Small intestine (tissue), 7 donors: ENCODE measurements around the gene SOX8. TPM values are rescaled to one million over a fixed set of nuclear protein-coding genes. Genes with fewer than 3 reads are reported as not detected.

ENCODE experiments used
- DNase-seq, 2 donors: peaks; one replicate each; pipeline versions ENCODE4 v3.0.0 to v3.0.0-alpha.2; 2013
- FAIRE-seq: peaks from 2 replicates; lab custom pipeline; 2012; peaks lifted over from hg19 to GRCh38; lab: Jason Lieb, UNC
- H3K27ac ChIP-seq, 3 donors: one replicate each; pipeline ENCODE4 v1.5.1; 2013; ENCODE audit warnings: low read length in 2 of 3, mild to moderate bottlenecking in 2 of 3, control low read depth in 1 of 3, inconsistent platforms in 1 of 3, low read depth in 1 of 3, moderate library complexity in 1 of 3
- H3K27me3 ChIP-seq, 3 donors: one replicate each; pipeline ENCODE4 v1.6.1; 2013; ENCODE audit warnings: low read length in 3 of 3, inconsistent platforms in 1 of 3; ENCODE audit not compliant: control insufficient read depth in 3 of 3, insufficient read depth in 3 of 3
- H3K36me3 ChIP-seq, 3 donors: one replicate each; pipeline ENCODE4 v1.6.1; 2013; ENCODE audit warnings: low read length in 3 of 3, inconsistent platforms in 1 of 3, low read depth in 1 of 3, mild to moderate bottlenecking in 1 of 3, moderate library complexity in 1 of 3; ENCODE audit not compliant: control insufficient read depth in 3 of 3, insufficient read depth in 2 of 3
- H3K4me1 ChIP-seq, 3 donors: one replicate each; pipeline ENCODE4 v1.6.1; 2013; ENCODE audit warnings: low read length in 2 of 3, inconsistent platforms in 1 of 3, low read depth in 1 of 3, mild to moderate bottlenecking in 1 of 3, moderate library complexity in 1 of 3; ENCODE audit not compliant: control insufficient read depth in 3 of 3, insufficient read depth in 2 of 3
- H3K4me3 ChIP-seq, 3 donors: one replicate each; pipeline ENCODE4 v1.5.1; 2013; ENCODE audit warnings: low read length in 3 of 3, control low read depth in 1 of 3, inconsistent platforms in 1 of 3, low read depth in 1 of 3, mild to moderate bottlenecking in 1 of 3, moderate library complexity in 1 of 3
- H3K9me3 ChIP-seq, 2 donors: one replicate each; pipeline ENCODE4 v1.6.1; 2013; ENCODE audit warnings: low read depth in 1 of 2, low read length in 1 of 2; ENCODE audit not compliant: control insufficient read depth in 2 of 2, insufficient read depth in 1 of 2
- WGBS, 3 donors: extraction: QIAGEN DNeasy Blood & Tissue Kit; methylation state at CpG; one replicate each; pipeline ENCODE4 v1.1.7; 2013; 5-methylcytosine and 5-hydroxymethylcytosine counted together
- polyA plus RNA-seq, 4 donors: library from polyadenylated mRNA; stranded (reverse) in 3 of 4; unstranded in 1 of 4; fragments of 200-250 nt in 3 of 4; fragments of 120-200 nt in 1 of 4; gene quantifications; one replicate each; pipeline versions ENCODE4 v1.2.1 to v1.2.3, GENCODE V29; 2013
- donor health status: healthy with polysubstance abuse.
- donor health status: control.
- donor health status: control.
- donor health status: Bipolar disorder and iron deficiency.
- donor health status: healthy.

Gene SOX8
- polyA plus RNA-seq, 4 donors, result 0.27 to 2.1 (median 1.0) TPM; not detected in 1

- Histone ChIP-seq H3K9me3 (peaks cover 0 to 21% of the 10 kb centered on the region in 2 donors), H3K4me1 (peaks cover 0 to 7% (median 3%) of the 10 kb centered on the region in 3 donors), H3K4me3 (no peak overlapping the region), H3K36me3 (peaks cover 0 to 33% (median 0%) of the 10 kb centered on the region in 3 donors), H3K27me3 (peaks cover 0 to 5% (median 0%) of the 10 kb centered on the region in 3 donors), H3K27ac (no peak overlapping the region)
- 91 to 96% (median 94%) methylated on average over 20 of the region's 20 CpGs for WGBS, 3 donors
- FAIRE-seq, result no peak
- DNase-seq, result no peak
Measured at GRCh38 chr16:967077-967541, 14.5 kb upstream of the SOX8 start.

GRCh38 chr16:967546-968295 lies 13.8 kb upstream of the SOX8 start:
- H3K27ac ChIP-seq, result no peak overlapping the region
- FAIRE-seq (no peak), DNase-seq (no peak)
- peaks cover 0 to 7% (median 3%) of the 10 kb centered on the region in 3 donors for H3K4me1 ChIP-seq
- WGBS, 3 donors, result 96% methylated on average over 41 of the region's 41 CpGs
- no peak overlapping the region for H3K4me3 ChIP-seq
- peaks cover 0 to 21% of the 10 kb centered on the region in 2 donors for H3K9me3 ChIP-seq
- H3K27me3 ChIP-seq, result peaks cover 0 to 5% (median 0%) of the 10 kb centered on the region in 3 donors
- H3K36me3 ChIP-seq, result peaks cover 0 to 33% (median 0%) of the 10 kb centered on the region in 3 donors

- FAIRE-seq (no peak), DNase-seq (no peak)
- Histone ChIP-seq H3K4me1 (peaks cover 0 to 7% (median 3%) of the 10 kb centered on the region in 3 donors), H3K27ac (no peak overlapping the region), H3K36me3 (peaks cover 0 to 30% (median 0%) of the 10 kb centered on the region in 3 donors), H3K9me3 (peaks cover 0 to 21% of the 10 kb centered on the region in 2 donors), H3K27me3 (peaks cover 0 to 5% (median 0%) of the 10 kb centered on the region in 3 donors), H3K4me3 (no peak overlapping the region)
- WGBS, 3 donors, result 83 to 87% (median 85%) methylated on average over 8 of the region's 8 CpGs
Measured at GRCh38 chr16:968620-969019, 12.9 kb upstream of the SOX8 start.

GRCh38 chr16:969508-970385 lies 11.8 kb upstream of the SOX8 start:
- Histone ChIP-seq H3K4me1 (peaks cover 0 to 7% (median 3%) of the 10 kb centered on the region in 3 donors), H3K27ac (peak overlapping the region in 2 of 3 donors; percentile 77 to 84), H3K36me3 (peaks cover 0 to 26% (median 0%) of the 10 kb centered on the region in 3 donors), H3K9me3 (peaks cover 0 to 21% of the 10 kb centered on the region in 2 donors), H3K4me3 (peak overlapping the region; percentile 63 to 91 (median 74)), H3K27me3 (peaks cover 0 to 5% (median 0%) of the 10 kb centered on the region in 3 donors)
- 46 to 58% (median 57%) methylated on average over 49 to 55 of the region's 55 CpGs for WGBS, 3 donors
- DNase-seq (no peak), FAIRE-seq (no peak)

GRCh38 chr16:970386-970765 lies 11.2 kb upstream of the SOX8 start:
- Histone ChIP-seq H3K9me3 (peaks cover 0 to 17% of the 10 kb centered on the region in 2 donors), H3K27me3 (peaks cover 0 to 5% (median 0%) of the 10 kb centered on the region in 3 donors)
- DNase-seq, result no peak

GRCh38 chr16:970766-971581 lies 10.6 kb upstream of the SOX8 start, which contains the start of gene LMF1:
TSS of gene LMF1 (minus strand) at chr16:970984. CDS start at chr16:970980, 4 bp downstream.
- FAIRE-seq (no peak), DNase-seq (peak; percentile 94 to 97)
- H3K9me3 ChIP-seq, result peaks cover 0 to 11% of the 10 kb centered on the region in 2 donors
- H3K36me3 ChIP-seq, result peaks cover 0 to 24% (median 0%) of the 10 kb centered on the region in 3 donors
- peak within 1 kb of the TSS; percentile 65 to 84 (median 77) for H3K27ac ChIP-seq
- 3 to 8% (median 4%) methylated on average over 22 to 71 of the region's 71 CpGs for WGBS, 3 donors
- H3K4me3 ChIP-seq, result peak within 1 kb of the TSS; percentile 63 to 91 (median 74)
- peaks cover 0 to 7% (median 3%) of the 10 kb centered on the region in 3 donors for H3K4me1 ChIP-seq
- H3K27me3 ChIP-seq, result peaks cover 0 to 5% (median 0%) of the 10 kb centered on the region in 3 donors

More at GRCh38 chr16:970386-970765, 11.2 kb upstream of the SOX8 start:
- Histone ChIP-seq H3K36me3 (peaks cover 0 to 25% (median 0%) of the 10 kb centered on the region in 3 donors), H3K4me1 (peaks cover 0 to 7% (median 3%) of the 10 kb centered on the region in 3 donors), H3K4me3 (peak overlapping the region; percentile 63 to 91 (median 74)), H3K27ac (peak overlapping the region; percentile 65 to 84 (median 77))
- WGBS, 3 donors, result 0 to 1% (median 1%) methylated on average over 33 to 42 of the region's 42 CpGs
- no peak for FAIRE-seq

- no peak overlapping the region for H3K4me3 ChIP-seq
- WGBS, 3 donors, result 85 to 94% (median 93%) methylated on average over 5 of the region's 5 CpGs
- H3K36me3 ChIP-seq, result peaks cover 0 to 18% (median 0%) of the 10 kb centered on the region in 3 donors
Measured at GRCh38 chr16:971582-971905, 10.0 kb upstream of the SOX8 start.

More at GRCh38 chr16:971582-971905, 10.0 kb upstream of the SOX8 start:
- Histone ChIP-seq H3K27me3 (peaks cover 0 to 5% (median 0%) of the 10 kb centered on the region in 3 donors), H3K4me1 (peaks cover 0 to 7% (median 3%) of the 10 kb centered on the region in 3 donors), H3K27ac (no peak overlapping the region), H3K9me3 (peaks cover 0 to 5% of the 10 kb centered on the region in 2 donors)
- FAIRE-seq (no peak), DNase-seq (no peak)
